HG02938 (cell line): Measurements from ENCODE around the gene FGF13.

Experiments
- ATAC-seq: cut with Tn5 transposase; IDR thresholded peaks from one replicate; pipeline ENCODE4 v1.9.1; 2021; ENCODE audit warnings: mild to moderate bottlenecking, moderate library complexity; ENCODE audit not compliant: unreplicated experiment

FGF13 gene

DNA sequence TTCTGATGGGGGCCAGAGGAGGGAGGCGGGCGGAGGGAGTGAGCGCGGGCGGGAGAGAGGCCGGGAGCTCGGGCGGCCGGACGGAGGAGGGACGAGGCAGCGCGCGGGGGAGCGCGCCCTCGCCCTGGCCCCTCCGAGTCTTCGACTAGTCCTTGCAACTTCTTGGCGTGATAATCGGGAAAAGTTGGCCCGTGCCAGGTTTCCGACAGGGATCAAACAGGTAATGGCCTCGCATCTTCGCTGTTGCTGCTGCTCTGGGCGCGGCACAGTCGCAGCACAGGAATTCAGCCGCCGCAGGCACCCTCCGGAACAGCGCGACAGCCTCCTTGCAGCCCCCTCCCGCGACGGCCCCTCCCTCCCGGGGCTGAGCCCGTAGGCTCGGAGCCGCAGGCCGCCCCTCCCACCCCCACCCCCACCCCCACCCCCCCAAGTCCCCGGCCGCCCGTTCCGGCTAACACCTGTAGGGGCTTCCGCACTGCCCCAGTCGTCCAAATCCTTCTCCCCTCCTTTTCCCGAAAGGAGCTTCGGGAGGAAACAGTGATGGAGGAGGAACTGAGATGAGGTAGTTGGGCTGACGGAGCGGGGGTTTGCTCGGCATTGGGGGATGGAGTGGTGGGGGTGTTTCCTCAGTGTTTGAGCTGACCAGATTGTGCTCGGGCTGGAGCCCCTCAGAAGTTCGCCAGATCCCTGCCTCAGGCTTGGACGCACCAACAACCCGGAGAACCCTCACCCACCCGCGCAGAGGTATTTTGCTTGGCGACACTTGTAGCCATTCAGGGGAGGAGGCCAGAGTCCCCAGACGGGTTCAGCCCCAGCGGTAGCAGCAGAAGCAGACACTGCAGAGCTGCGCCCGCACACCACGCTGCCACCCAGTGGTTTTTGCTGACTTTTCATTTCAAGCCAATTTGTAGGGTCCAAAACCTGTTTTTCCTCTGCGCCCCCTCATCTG is at the start of gene FGF13:
TSS of gene FGF13 (minus strand) at position 319 of the 949 bp plus-strand sequence. CDS start 714 bp downstream, outside the sequence.
- no peak for ATAC-seq

DNA sequence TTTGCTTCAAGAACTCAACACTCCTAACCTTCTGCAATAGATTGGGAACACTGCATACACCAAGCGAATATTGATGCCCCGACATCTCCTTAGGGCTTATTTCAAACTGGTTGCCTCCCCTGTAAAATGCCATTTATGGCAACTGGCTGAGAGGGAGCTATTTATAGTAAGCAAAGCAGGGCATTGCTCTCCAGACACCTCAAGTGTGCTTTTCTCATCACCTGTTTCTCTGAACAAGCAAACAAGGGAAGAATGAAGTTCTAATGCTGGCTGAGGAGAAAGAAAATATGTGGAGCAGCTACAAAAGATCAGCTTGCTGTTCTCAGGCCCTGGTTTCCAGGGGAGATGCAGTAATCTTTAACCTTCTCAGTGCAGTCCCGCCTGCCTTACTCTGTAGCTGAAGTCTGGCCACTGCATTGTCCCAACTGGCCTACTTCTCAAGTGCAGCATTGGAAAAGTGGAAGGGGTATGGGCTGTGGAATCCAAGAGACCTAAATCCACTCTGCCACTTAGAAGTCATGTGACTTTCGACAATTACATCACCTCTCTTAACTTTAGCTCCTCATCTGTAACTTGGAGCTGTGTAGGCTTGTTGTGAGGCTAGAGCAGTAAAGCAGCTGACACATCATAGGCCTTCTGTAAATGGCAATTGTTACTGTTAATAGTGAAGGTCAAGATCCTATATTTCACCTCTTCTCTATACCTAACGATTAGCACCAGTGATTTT is 47.9 kb upstream of the FGF13 start:
- ATAC-seq = no peak

DNA sequence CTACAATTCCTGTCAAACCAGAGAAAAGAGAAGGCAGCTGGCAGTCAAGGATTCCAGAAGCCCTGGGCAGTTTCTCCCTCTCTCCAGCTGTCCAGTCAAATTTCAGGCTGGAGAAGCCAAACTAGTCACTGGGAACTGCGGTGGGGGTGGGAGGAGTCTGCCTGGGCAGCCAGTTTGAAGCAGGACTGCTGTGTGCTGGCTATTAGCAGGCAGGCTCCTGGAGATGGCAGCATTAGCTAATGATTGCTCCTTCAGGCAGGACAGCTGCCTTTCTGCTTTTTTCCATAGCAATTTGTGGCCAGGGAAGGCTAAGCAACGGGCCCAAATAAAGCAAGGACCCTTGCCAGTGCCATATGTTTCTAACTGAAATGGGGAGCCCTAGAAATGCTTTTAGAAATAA is 44.7 kb upstream of the FGF13 start:
- no peak for ATAC-seq

DNA sequence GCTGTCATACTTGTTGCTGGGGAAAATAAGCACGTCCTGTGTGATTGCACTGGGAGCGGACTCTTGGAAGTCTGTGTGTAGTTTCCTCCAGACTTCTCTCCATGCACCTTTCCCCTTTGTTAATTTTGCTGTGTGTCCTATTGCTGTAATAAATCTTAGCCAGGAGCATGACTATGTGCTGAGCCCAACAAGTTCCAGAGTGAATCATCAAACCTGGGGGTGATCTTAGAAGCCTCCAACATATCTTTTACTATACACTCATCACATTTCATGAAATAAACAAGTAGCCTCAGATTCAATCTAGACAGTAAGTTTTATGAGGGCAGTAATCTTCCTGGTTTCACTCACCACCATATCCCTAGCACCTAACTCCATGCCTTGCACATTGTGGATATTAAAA is 43.3 kb upstream of the FGF13 start:
- ATAC-seq = no peak

GRCh38 chrX:138748480-138748879 is 37.0 kb upstream of the FGF13 start:
- ATAC-seq = no peak

- peak; percentile 67 for ATAC-seq
These were observed 33.7 kb upstream of the FGF13 start for GRCh38 chrX:138745196-138745595.

DNA sequence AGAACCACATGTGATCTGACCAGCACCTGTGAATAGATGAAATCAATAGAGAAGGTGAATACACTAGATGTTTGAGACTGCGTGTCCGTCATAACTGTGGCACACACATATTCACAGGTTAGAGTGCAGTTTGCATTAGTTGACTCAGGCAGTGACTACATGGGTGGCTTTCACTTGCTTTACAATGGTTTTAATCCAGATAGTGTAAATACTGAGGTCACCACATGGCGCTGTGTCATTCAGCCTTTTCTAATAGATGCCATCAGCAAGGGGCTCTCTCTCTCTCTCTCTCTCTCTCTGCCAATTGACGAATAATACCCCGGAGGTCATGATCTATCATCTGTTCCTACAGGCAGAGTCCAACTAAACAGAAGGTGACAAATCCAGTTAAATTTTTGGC is 30.7 kb upstream of the FGF13 start:
- ATAC-seq = no peak

- no peak for ATAC-seq
These were observed 28.8 kb upstream of the FGF13 start for GRCh38 chrX:138740341-138740740.

DNA sequence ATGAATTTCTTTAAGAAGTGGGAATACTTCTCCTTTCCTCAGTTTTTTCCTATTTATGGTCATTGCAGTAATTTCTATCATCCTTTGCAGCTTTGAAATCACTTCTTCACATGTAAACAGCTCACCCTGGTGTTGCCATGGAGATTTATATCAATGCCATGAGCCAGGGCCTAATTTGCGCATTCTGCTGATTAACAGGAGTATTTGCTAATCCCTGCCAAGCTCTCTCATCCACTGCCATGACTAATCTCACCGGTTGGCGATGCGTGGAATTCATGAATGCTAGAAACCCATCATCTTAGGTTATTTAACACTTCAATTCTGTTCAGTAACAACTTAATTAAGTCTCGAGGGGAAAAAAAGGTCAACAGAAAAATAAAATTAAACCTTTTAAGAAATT is 11.8 kb upstream of the FGF13 start:
- ATAC-seq = no peak

GRCh38 chrX:138719396-138719795 is 7.9 kb upstream of the FGF13 start:
- no peak for ATAC-seq

DNA sequence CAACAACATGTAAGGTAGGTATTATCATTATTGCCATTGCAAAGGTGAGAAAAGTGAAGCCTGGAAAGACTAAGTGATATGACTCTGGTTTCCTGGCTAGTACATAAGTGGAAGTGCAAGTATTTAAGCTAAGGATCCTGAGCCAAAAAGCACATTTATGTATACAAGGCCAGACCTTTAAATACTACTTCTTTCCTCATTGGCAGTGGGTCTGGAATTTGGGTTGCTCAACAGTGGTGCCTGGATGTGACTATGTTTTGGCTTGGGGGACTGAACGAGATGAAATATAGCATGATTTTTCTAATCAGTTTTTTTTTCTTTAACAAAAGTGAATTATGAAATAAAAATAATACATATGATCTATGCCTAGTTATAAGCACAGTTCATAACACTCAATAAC is 7.4 kb upstream of the FGF13 start:
- ATAC-seq = no peak

GRCh38 chrX:138710866-138711341 is 613 bp downstream of the FGF13 start:
- ATAC-seq = no peak

DNA sequence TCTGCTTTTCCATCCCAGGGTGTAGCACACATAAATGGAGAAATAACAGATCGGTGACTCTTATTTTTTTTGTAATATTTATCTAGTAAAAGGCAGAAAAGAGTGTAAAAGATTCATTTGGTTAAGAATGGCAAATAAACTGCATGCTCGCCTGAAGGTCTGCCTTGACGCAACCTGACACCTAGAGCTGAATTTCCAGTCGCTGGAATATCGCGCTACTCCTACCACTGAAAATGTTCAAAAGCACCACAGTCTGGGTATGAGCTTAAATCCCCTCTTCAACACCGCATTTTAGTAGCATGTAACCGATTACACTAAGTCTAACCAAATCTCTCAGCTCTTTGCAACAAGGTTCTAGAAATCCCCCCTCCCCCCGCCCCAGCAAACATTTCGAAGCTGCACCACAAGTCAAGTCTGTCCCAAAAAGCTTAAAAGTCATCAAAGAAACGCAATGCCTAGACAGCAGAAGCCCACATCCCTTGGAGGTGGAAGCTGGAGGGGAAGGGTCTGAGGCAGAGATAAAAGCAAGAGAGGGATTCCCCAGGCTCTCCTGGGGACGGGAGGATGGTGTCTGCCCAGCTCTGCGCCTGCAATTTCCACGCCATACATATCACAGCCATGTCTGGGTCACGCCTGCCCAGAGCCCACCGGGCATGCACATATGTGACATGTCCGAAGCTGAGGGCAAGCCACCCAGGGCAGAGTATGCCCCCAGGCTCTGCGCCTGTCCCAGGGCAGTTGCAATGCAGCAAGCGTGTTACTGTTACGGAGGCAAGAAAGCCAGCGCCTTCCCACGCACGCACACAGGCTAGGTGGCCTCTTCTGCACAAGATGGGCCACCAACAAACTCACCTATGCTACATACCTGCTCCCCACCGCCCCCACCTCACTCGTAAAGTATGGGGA is 1.4 kb downstream of the FGF13 start:
- ATAC-seq = no peak

DNA sequence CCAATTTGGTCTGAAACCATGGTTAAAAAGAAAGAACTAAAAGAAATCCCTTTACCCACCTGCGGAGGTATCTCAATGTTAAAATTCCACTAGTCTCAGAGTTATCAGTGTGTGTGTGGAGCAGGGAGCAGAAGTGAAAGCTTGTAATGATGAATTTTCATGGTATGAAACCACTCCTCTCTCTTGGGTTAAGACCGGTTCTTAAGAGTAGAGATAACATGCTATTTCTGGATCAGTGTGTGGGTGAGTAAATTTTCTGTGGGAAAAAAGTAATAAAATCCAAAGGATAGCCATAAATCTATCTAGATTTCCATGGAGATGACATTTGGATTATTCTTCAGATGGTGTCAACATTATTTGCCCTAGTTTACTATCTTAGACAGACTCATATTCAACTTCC is 3.2 kb downstream of the FGF13 start:
- no peak for ATAC-seq

- ATAC-seq = no peak
These were observed 6.9 kb downstream of the FGF13 start for GRCh38 chrX:138704596-138704995.

GRCh38 chrX:138704101-138704500 is 7.4 kb downstream of the FGF13 start:
- no peak for ATAC-seq

- ATAC-seq = no peak
These were observed 18.9 kb downstream of the FGF13 start for GRCh38 chrX:138692591-138692990.

- no peak for ATAC-seq
These were observed 20.3 kb downstream of the FGF13 start for GRCh38 chrX:138691186-138691585.

DNA sequence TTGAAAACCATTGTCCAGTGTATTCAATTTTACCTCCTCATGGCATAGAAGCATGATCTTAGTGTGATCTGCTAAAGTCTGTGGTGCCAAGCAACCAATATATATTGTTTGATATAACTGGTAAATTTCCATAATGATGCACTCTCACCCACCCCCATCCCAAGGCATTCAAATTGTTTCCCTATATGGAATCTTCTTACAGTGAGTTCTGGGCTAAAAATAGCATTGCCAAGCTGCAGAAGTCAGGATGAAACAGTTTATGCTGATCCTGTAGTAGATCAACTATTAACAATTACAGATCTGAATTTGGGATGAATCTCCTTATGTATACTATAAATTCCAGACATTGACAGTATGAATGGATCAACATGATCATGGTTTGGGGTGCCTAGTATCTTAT is 20.9 kb downstream of the FGF13 start:
- no peak for ATAC-seq

- no peak for ATAC-seq
These were observed 27.9 kb downstream of the FGF13 start for GRCh38 chrX:138683600-138683999.

- no peak for ATAC-seq
These were observed 41.8 kb downstream of the FGF13 start for GRCh38 chrX:138669693-138670092.
